GM13977 (cell line): ENCODE measurements around the gene KCTD5.

Source experiments
- DNase-seq: peaks from one replicate; pipeline ENCODE4 v3.0.0; 2012; ENCODE audit warnings: low spot score
- CTCF ChIP-seq: IDR thresholded peaks from 2 replicates; pipeline ENCODE4 v1.5.1; 2012; ENCODE audit warnings: mild to moderate bottlenecking, control low read depth; ENCODE audit not compliant: insufficient read depth; ENCODE audit errors: extremely low read depth, missing control alignments
- in situ Hi-C: fragments of 300-500 bp; cut with MboI; formaldehyde crosslinking; loops from one replicate; pipeline ENCODE4 v1.12.0; 2022; ENCODE audit warnings: low sequenced_read_pairs, low pct_unique_long_range_greater_than_20kb, mixed read lengths, inconsistent platforms; ENCODE audit not compliant: unreplicated experiment

The KCTD5 gene

DNA sequence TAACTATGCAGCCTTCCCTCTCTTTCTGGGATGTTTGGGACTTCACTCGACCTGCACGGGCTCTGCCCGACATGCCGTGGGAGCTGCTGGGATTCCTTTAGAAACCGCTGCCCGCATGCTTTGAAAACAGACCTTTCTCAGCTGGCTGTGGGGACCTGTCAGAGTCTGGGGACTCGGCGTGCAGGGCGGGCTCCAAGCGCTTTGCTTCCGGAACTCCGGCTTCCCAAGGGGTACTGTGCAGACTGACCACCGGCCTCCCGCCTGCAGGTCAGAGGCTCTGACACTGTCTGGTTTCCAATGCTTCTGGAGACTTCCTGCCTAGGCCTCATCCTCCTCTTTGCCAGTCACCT lies 25.9 kb downstream of the KCTD5 start:
- no peak for DNase-seq
- in situ Hi-C loops, result no loop called here
- no peak for TF ChIP-seq CTCF

DNA sequence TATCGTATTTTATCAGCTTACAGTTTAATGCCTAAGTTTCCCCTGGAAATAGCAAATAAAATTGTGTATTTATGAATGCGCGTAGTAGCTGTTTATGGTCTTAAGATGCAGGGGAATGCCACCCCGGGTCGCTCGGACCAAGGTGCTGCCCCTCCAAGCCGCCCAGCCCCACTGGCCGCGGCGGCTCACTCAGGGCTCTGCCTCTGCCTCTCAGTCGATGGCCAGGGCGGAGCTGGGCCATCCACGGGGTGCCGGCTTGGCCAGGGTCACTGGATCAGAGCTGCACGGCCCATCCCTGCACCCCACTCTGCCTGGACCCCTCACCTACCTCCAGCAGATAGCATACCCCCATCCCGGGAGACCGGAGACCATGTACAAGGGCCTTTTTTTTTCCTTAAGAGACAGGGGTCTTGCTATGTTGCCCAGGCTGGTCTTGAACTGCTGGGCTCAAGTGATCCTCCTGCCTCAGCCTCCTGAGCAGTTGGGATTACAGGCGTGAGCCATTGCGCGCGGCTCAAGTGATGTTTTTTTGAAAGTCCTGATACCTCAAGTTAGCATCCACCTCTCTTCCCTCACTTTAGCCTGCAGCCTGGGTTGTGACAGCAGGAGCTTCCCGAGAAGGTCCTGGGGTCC lies 26.7 kb downstream of the KCTD5 start:
- TF ChIP-seq CTCF, result no peak
- DNase-seq, result no peak
- in situ Hi-C loops, result no loop called here

DNA sequence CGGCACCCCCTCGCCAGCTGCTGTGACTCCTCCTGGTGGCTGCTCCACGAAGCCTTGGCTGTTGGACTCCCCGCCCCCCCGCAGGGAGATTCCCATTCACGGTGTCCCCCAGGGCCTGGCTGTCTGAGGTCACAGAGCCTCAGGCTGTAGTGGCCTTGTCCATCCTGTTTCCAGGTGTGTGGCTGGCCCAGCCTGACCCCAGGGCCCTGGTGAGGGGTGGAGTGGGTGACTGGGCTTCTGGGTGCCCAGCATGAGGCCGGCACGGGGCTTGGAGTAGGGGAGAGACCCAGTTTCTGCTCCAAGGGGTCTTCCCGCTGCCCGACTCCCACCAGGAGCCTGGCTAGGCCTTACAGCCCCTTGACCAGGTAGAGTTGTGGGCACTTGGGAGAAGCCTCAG lies 27.3 kb downstream of the KCTD5 start:
- no peak for TF ChIP-seq CTCF
- DNase-seq, result no peak
- in situ Hi-C loops, result no loop called here

- in situ Hi-C loops, result no loop called here
- TF ChIP-seq CTCF, result no peak
- no peak for DNase-seq
These were observed 27.8 kb downstream of the KCTD5 start for GRCh38 chr16:2710021-2710710.

- no peak for DNase-seq
- in situ Hi-C loops, result no loop called here
- no peak for TF ChIP-seq CTCF
These were observed 28.4 kb downstream of the KCTD5 start for GRCh38 chr16:2710711-2711231.

GRCh38 chr16:2711370-2712062 lies 29.2 kb downstream of the KCTD5 start:
- no peak for DNase-seq
- in situ Hi-C loops, result no loop called here
- no peak for TF ChIP-seq CTCF
